Esophagus muscularis mucosa (tissue), 4 donors: ENCODE measurements around the gene HPF1. TPM values are rescaled to one million over a fixed set of nuclear protein-coding genes. Genes with fewer than 3 reads are reported as not detected.
"Not testable (repeated sequence)": the region's sequence is repeated elsewhere in the genome, so short reads cannot be mapped to it uniquely, and the experiment has no call there.

Experiments
- DNase-seq: peaks from one replicate; pipeline ENCODE4 v3.0.0-alpha.2; 2017; ENCODE audit errors: extremely low spot score
- H3K27ac ChIP-seq, 4 donors: fragments of 200-600 bp; sonication (generic); replicated peaks in 1 of 4; 1 replicate in 3 of 4; 2 replicates in 1 of 4; pipeline ENCODE4 v1.5.1; 2016 to 2019; ENCODE audit warnings: mild to moderate bottlenecking in 1 of 4
- H3K27me3 ChIP-seq, 4 donors: fragments of 200-600 bp; sonication (generic); one replicate each; pipeline versions ENCODE4 v1.5.1 to v1.6.0; 2016 to 2019
- H3K36me3 ChIP-seq, 4 donors: fragments of 200-600 bp; sonication (generic); one replicate each; pipeline ENCODE4 v1.5.1; 2016 to 2019
- H3K4me1 ChIP-seq, 4 donors: fragments of 200-600 bp; sonication (generic); one replicate each; pipeline ENCODE4 v1.5.1; 2016 to 2019
- H3K4me3 ChIP-seq, 4 donors: fragments of 200-600 bp; sonication (generic); 1 replicate in 2 of 4; 2 replicates in 2 of 4; pipeline ENCODE4 v1.5.1; 2016 to 2019; ENCODE audit warnings: mild to moderate bottlenecking in 4 of 4, moderate library complexity in 1 of 4
- H3K9me3 ChIP-seq, 4 donors: fragments of 200-600 bp; sonication (generic); 1 replicate in 3 of 4; 2 replicates in 1 of 4; pipeline ENCODE4 v1.5.1; 2016 to 2019
- CTCF ChIP-seq, 3 experiments: fragments of 200-600 bp in 2 of 3; fragments of 450-650 bp in 1 of 3; sonication (generic) in 2 of 3; IDR thresholded peaks; one replicate each; pipeline ENCODE4 v1.5.1; 2017 to 2019; ENCODE audit warnings: antibody characterized with exemption in 3 of 3, mild to moderate bottlenecking in 2 of 3, moderate library complexity in 1 of 3
- EP300 ChIP-seq: sonication (generic); formaldehyde crosslinking; IDR thresholded peaks from one replicate; pipeline ENCODE4 v1.6.1; 2017; ENCODE audit warnings: antibody characterized with exemption
- POLR2A ChIP-seq: fragments of 450-650 bp; IDR thresholded peaks from one replicate; pipeline ENCODE4 v1.6.1; 2017; ENCODE audit warnings: antibody characterized with exemption, moderate library complexity, mild to moderate bottlenecking, low read depth
- POLR2AphosphoS5 ChIP-seq, 2 donors: sonication (generic); formaldehyde crosslinking; IDR thresholded peaks; one replicate each; pipeline ENCODE4 v1.6.1; 2017; ENCODE audit warnings: antibody characterized with exemption in 2 of 2
- WGBS: methylation state at CpG from one replicate; pipeline ENCODE4 v1.1.5; 2018; 5-methylcytosine and 5-hydroxymethylcytosine counted together
- intact Hi-C: fragments of 100-400 bp; cut with DNase I; formaldehyde crosslinking; loops from one replicate; pipeline ENCODE4 v1.15.1; 2023
- total RNA-seq, 4 donors: library from RNA; depleted of rRNA; stranded (reverse); fragments of >200 nt; gene quantifications; one replicate each; pipeline versions ENCODE4 v1.1.0 to v1.2.1, GENCODE V29; 2016

Gene HPF1
- total RNA-seq, 4 donors from 2014 or later, result 15.2 to 33.1 (median 17.7) TPM

- TF ChIP-seq EP300 (no peak), POLR2A (no peak), CTCF (IDR thresholded peaks at IDR 0.05) (no peak), POLR2AphosphoS5 (IDR thresholded peaks at IDR 0.05) (no peak)
- Histone ChIP-seq H3K4me1 (peaks cover 10 to 25% (median 23%) of the 10 kb centered on the region in 4 donors), H3K27ac (peak overlapping the region; percentile 70 to 86 (median 78)), H3K27me3 (no peaks in the 10 kb centered on the region), H3K36me3 (peaks cover 0 to 14% (median 14%) of the 10 kb centered on the region in 4 donors), H3K9me3 (no peaks in the 10 kb centered on the region), H3K4me3 (peak overlapping the region; percentile 75 to 91 (median 80))
- DNase-seq, result no peak
- intact Hi-C loops, result loop anchor here (5.0 kb wide), 2 partner anchors 135 to 270 kb away; partner anchors contain the start of genes CLCN3 and MFAP3L
- 2% methylated on average over 13 of the region's 13 CpGs for WGBS
These were observed 671 bp downstream of the HPF1 start for GRCh38 chr4:169756971-169757574.

GRCh38 chr4:169745291-169745690 lies 12.5 kb downstream of the HPF1 start:
- WGBS, result 100% methylated on average over 1 of the region's 1 CpG
- Histone ChIP-seq H3K4me1 (no peaks in the 10 kb centered on the region), H3K9me3 (no peaks in the 10 kb centered on the region), H3K27me3 (no peaks in the 10 kb centered on the region), H3K4me3 (no peak overlapping the region), H3K36me3 (peaks cover 5 to 53% (median 28%) of the 10 kb centered on the region in 4 donors), H3K27ac (no peak overlapping the region)
- intact Hi-C loops, result no loop called here
- no peak for DNase-seq
- TF ChIP-seq EP300 (no peak), POLR2AphosphoS5 (IDR thresholded peaks at IDR 0.05) (no peak), CTCF (IDR thresholded peaks at IDR 0.05) (no peak)

GRCh38 chr4:169744601-169745000 lies 13.1 kb downstream of the HPF1 start:
- H3K27ac ChIP-seq, result no peak overlapping the region
- intact Hi-C loops, result no loop called here

GRCh38 chr4:169741569-169741968 lies 16.2 kb downstream of the HPF1 start:
- no peak overlapping the region for H3K4me3 ChIP-seq
- H3K4me1 ChIP-seq, result no peaks in the 10 kb centered on the region
- no peaks in the 10 kb centered on the region for H3K27me3 ChIP-seq
- intact Hi-C loops, result no loop called here
- DNase-seq, result no peak
- no peaks in the 10 kb centered on the region for H3K9me3 ChIP-seq
- WGBS, result 91% methylated on average over 2 of the region's 2 CpGs
- H3K36me3 ChIP-seq, result peaks cover 5 to 51% (median 23%) of the 10 kb centered on the region in 4 donors
- no peak for TF ChIP-seq POLR2A
- no peak for TF ChIP-seq POLR2AphosphoS5 (IDR thresholded peaks at IDR 0.05)
- no peak for TF ChIP-seq EP300
- no peak for TF ChIP-seq CTCF (IDR thresholded peaks at IDR 0.05)
- no peak overlapping the region for H3K27ac ChIP-seq

More at GRCh38 chr4:169744601-169745000, 13.1 kb downstream of the HPF1 start:
- no peak for TF ChIP-seq POLR2A
- TF ChIP-seq EP300, result no peak
- no peak for TF ChIP-seq POLR2AphosphoS5 (IDR thresholded peaks at IDR 0.05)
- TF ChIP-seq CTCF (IDR thresholded peaks at IDR 0.05), result no peak
- H3K4me3 ChIP-seq, result no peak overlapping the region
- DNase-seq, result no peak
- no peaks in the 10 kb centered on the region for H3K9me3 ChIP-seq
- H3K27me3 ChIP-seq, result no peaks in the 10 kb centered on the region
- peaks cover 5 to 51% (median 26%) of the 10 kb centered on the region in 4 donors for H3K36me3 ChIP-seq
- no peaks in the 10 kb centered on the region for H3K4me1 ChIP-seq
- 100% methylated on average over 1 of the region's 1 CpG for WGBS

- H3K9me3 ChIP-seq, H3K4me3 ChIP-seq, H3K27me3 ChIP-seq, H3K4me1 ChIP-seq, DNase-seq, intact Hi-C loops, H3K27ac ChIP-seq: not testable (repeated sequence)
- H3K36me3 ChIP-seq, result peaks cover 5 to 63% (median 28%) of the 10 kb centered on the region in 4 donors
These were observed 19.1 kb downstream of the HPF1 start for GRCh38 chr4:169738604-169739003.
